WTC11 (cell line): ENCODE results near the gene ADAM29. TPM values are rescaled to one million over a fixed set of nuclear protein-coding genes. Genes with fewer than 3 reads are reported as not detected.

ENCODE experiments used
- ATAC-seq: fragments of 200-7000 bp; cut with Tn5 transposase; 2 replicates; pipeline ENCODE4 v1.10.0; 2021; ENCODE audit warnings: mild to moderate bottlenecking, moderate library complexity
- CTCF ChIA-PET: fragments of 300-600 bp; sonication (Branson Sonifier 250); formaldehyde crosslinking; loops from one replicate; lab custom pipeline; 2021; ENCODE audit warnings: antibody characterized with exemption; lab: Charles Lee
- POLR2A ChIA-PET: fragments of 350-600 bp; sonication (Branson Sonifier 250); formaldehyde crosslinking; loops from one replicate; lab custom pipeline; 2021; ENCODE audit warnings: antibody characterized with exemption; lab: Charles Lee
- DNase-seq: peaks from one replicate; pipeline ENCODE4 v3.0.0; 2021; ENCODE audit warnings: low spot score
- H3K27ac Mint-ChIP-seq: 2 replicates; pipeline ENCODE4 v1.8.0; 2021; ENCODE audit warnings: mixed read lengths
- H3K27me3 Mint-ChIP-seq: 2 replicates; pipeline ENCODE4 v1.8.0; 2021; ENCODE audit warnings: low read depth, mild to moderate bottlenecking, moderate library complexity, mixed read lengths
- H3K36me3 Mint-ChIP-seq: 2 replicates; pipeline ENCODE4 v1.8.0; 2021; ENCODE audit warnings: mixed read lengths
- H3K4me1 Mint-ChIP-seq: 2 replicates; pipeline ENCODE4 v1.8.0; 2022; ENCODE audit warnings: mixed read lengths
- H3K4me3 Mint-ChIP-seq: 2 replicates; pipeline ENCODE4 v1.8.0; 2021; ENCODE audit warnings: mild to moderate bottlenecking, moderate library complexity, mixed read lengths
- H3K9me3 Mint-ChIP-seq: 2 replicates; pipeline ENCODE4 v1.8.0; 2021; ENCODE audit warnings: mixed read lengths
- CBFB ChIP-seq: sonication (generic); formaldehyde crosslinking; IDR thresholded peaks from 2 replicates; pipeline ENCODE4 v1.8.1; 2022; ENCODE audit warnings: mild to moderate bottlenecking, low read depth, missing genetic modification reagents
- E2F1 ChIP-seq: sonication (generic); formaldehyde crosslinking; IDR thresholded peaks from 2 replicates; pipeline ENCODE4 v1.8.0; 2022; ENCODE audit warnings: mild to moderate bottlenecking, missing genetic modification reagents
- ELF4 ChIP-seq: sonication (generic); formaldehyde crosslinking; IDR thresholded peaks from 2 replicates; pipeline ENCODE4 v1.8.1; 2022; ENCODE audit warnings: low read depth, mild to moderate bottlenecking, moderate library complexity, missing genetic modification reagents
- EMX1 ChIP-seq: fragments of 250-450 bp; sonication (Bioruptor Pico); IDR thresholded peaks from 2 replicates; pipeline ENCODE4 v1.8.0; 2021; ENCODE audit warnings: mild to moderate bottlenecking
- IRF2 ChIP-seq: sonication (generic); formaldehyde crosslinking; IDR thresholded peaks from 2 replicates; pipeline ENCODE4 v1.8.0; 2022; ENCODE audit warnings: low read depth, missing genetic modification reagents, borderline replicate concordance
- MLX ChIP-seq: sonication (generic); formaldehyde crosslinking; IDR thresholded peaks from 2 replicates; pipeline ENCODE4 v1.8.1; 2023; ENCODE audit warnings: mild to moderate bottlenecking, missing genetic modification reagents, moderate library complexity
- MXD4 ChIP-seq: fragments of 250-450 bp; sonication (Bioruptor Pico); IDR thresholded peaks from 2 replicates; pipeline ENCODE4 v1.8.0; 2021; ENCODE audit warnings: mild to moderate bottlenecking, moderate library complexity, borderline replicate concordance
- MYBL2 ChIP-seq: sonication (generic); formaldehyde crosslinking; IDR thresholded peaks from 2 replicates; pipeline ENCODE4 v1.8.1; 2023; ENCODE audit warnings: mild to moderate bottlenecking, moderate library complexity, missing genetic modification reagents
- NR3C1 ChIP-seq: sonication (generic); formaldehyde crosslinking; conservative IDR thresholded peaks from 2 replicates; pipeline ENCODE4 v1.8.1; 2023; ENCODE audit warnings: low read depth, mild to moderate bottlenecking, missing genetic modification reagents
- PRDM15 ChIP-seq: sonication (generic); formaldehyde crosslinking; IDR thresholded peaks from 2 replicates; pipeline ENCODE4 v1.8.0; 2022; ENCODE audit warnings: missing genetic modification reagents
- SMAD3 ChIP-seq: sonication (generic); formaldehyde crosslinking; IDR thresholded peaks from 2 replicates; pipeline ENCODE4 v1.8.0; 2022; ENCODE audit warnings: missing genetic modification reagents, mild to moderate bottlenecking, borderline replicate concordance
- ZBTB21 ChIP-seq: sonication (generic); formaldehyde crosslinking; IDR thresholded peaks from 2 replicates; pipeline ENCODE4 v1.8.1; 2023; ENCODE audit warnings: mild to moderate bottlenecking, missing genetic modification reagents, borderline replicate concordance
- ZNF416 ChIP-seq: fragments of 250-450 bp; sonication (Bioruptor Pico); IDR thresholded peaks from 2 replicates; pipeline ENCODE4 v1.9.0; 2021; ENCODE audit warnings: mild to moderate bottlenecking, inconsistent platforms
- ZNF671 ChIP-seq: fragments of 250-450 bp; sonication (Bioruptor Pico); IDR thresholded peaks from 2 replicates; pipeline ENCODE4 v1.8.0; 2021; ENCODE audit warnings: mild to moderate bottlenecking
- total RNA-seq: library from RNA; stranded (reverse); gene quantifications from 3 replicates; pipeline ENCODE4 v1.2.3, GENCODE V29; 2021
- TF ChIP-seq, protein P1 (sequence below): sonication (generic); formaldehyde crosslinking; IDR thresholded peaks from 2 replicates; pipeline ENCODE4 v1.8.1; 2022; ENCODE audit warnings: low read depth, missing genetic modification reagents, borderline replicate concordance
- TF ChIP-seq, protein P2 (sequence below): fragments of 250-450 bp; sonication (Bioruptor Pico); IDR thresholded peaks from 2 replicates; pipeline ENCODE4 v1.9.0; 2021; ENCODE audit warnings: mild to moderate bottlenecking
- TF ChIP-seq, protein P3 (sequence below): sonication (generic); formaldehyde crosslinking; IDR thresholded peaks from 2 replicates; pipeline ENCODE4 v1.8.0; 2023; ENCODE audit warnings: missing genetic modification reagents, mild to moderate bottlenecking, borderline replicate concordance

Gene ADAM29
- total RNA-seq, 1 experiment from 2014 or later = not detected

- TF ChIP-seq PRDM15 (CRISPR knock-in tag) (no peak), ELF4 (CRISPR knock-in tag) (no peak), CBFB (CRISPR knock-in tag) (no peak), SMAD3 (no peak), NR3C1 (no peak), MXD4 (CRISPR knock-in tag) (no peak), MLX (no peak), IRF2 (CRISPR knock-in tag) (no peak)
- TF ChIP-seq, protein P1, sequence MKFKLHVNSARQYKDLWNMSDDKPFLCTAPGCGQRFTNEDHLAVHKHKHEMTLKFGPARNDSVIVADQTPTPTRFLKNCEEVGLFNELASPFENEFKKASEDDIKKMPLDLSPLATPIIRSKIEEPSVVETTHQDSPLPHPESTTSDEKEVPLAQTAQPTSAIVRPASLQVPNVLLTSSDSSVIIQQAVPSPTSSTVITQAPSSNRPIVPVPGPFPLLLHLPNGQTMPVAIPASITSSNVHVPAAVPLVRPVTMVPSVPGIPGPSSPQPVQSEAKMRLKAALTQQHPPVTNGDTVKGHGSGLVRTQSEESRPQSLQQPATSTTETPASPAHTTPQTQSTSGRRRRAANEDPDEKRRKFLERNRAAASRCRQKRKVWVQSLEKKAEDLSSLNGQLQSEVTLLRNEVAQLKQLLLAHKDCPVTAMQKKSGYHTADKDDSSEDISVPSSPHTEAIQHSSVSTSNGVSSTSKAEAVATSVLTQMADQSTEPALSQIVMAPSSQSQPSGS (CRISPR knock-in tag) = no peak
Measured at GRCh38 chr4:174910271-174910670, 7.9 kb upstream of the ADAM29 start (continued).

DNA sequence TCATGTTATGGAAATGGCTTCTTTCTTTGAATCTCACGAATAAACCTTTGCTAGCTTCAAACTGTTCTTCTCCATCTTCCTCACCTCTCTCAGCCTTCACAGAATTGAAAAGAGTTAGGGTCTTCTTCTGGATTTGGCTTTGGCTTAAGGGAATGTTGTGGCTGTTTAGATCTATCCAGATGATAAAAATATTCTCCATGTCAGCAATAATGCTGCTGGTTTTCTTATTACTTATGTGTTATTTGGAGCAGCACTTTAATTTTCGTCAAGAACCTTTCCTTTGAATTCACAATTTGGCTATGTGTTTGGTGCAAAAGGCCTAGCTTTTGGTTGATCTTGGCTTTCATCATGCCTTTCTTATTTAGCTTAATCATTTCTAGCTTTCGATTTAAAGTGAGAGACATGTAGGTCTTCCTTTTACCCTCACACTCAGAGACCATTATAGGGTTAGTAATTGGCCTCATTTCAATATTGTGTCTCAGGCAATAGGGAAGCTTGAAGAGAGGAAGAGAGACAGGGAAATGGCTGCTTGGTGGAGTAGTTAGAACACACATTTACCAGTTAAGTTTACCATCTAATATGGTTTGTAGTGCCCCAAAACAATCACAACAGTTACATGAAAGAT is 5.1 kb upstream of the ADAM29 start:
- DNase-seq (no peak), ATAC-seq (no peak)
- ChIA-PET CTCF (no interaction called here), POLR2A (no interaction called here)
- peaks cover 5% of the 10 kb centered on the region for H3K36me3 Mint-ChIP-seq
- H3K27me3 Mint-ChIP-seq = no peaks in the 10 kb centered on the region
- H3K4me3 Mint-ChIP-seq = no peak overlapping the region
- no peaks in the 10 kb centered on the region for H3K4me1 Mint-ChIP-seq
- no peak overlapping the region for H3K27ac Mint-ChIP-seq
- TF ChIP-seq ZNF671 = no peak
- TF ChIP-seq MYBL2 = no peak
- TF ChIP-seq SMAD3 = no peak
- TF ChIP-seq ZBTB21 (CRISPR knock-in tag) = no peak
- no peak for TF ChIP-seq E2F1 (CRISPR knock-in tag)
- TF ChIP-seq, protein P2, sequence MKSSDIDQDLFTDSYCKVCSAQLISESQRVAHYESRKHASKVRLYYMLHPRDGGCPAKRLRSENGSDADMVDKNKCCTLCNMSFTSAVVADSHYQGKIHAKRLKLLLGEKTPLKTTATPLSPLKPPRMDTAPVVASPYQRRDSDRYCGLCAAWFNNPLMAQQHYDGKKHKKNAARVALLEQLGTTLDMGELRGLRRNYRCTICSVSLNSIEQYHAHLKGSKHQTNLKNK = no peak
- TF ChIP-seq ZNF416 = no peak
- TF ChIP-seq EMX1 (CRISPR knock-in tag) = no peak
- TF ChIP-seq, protein P3, sequence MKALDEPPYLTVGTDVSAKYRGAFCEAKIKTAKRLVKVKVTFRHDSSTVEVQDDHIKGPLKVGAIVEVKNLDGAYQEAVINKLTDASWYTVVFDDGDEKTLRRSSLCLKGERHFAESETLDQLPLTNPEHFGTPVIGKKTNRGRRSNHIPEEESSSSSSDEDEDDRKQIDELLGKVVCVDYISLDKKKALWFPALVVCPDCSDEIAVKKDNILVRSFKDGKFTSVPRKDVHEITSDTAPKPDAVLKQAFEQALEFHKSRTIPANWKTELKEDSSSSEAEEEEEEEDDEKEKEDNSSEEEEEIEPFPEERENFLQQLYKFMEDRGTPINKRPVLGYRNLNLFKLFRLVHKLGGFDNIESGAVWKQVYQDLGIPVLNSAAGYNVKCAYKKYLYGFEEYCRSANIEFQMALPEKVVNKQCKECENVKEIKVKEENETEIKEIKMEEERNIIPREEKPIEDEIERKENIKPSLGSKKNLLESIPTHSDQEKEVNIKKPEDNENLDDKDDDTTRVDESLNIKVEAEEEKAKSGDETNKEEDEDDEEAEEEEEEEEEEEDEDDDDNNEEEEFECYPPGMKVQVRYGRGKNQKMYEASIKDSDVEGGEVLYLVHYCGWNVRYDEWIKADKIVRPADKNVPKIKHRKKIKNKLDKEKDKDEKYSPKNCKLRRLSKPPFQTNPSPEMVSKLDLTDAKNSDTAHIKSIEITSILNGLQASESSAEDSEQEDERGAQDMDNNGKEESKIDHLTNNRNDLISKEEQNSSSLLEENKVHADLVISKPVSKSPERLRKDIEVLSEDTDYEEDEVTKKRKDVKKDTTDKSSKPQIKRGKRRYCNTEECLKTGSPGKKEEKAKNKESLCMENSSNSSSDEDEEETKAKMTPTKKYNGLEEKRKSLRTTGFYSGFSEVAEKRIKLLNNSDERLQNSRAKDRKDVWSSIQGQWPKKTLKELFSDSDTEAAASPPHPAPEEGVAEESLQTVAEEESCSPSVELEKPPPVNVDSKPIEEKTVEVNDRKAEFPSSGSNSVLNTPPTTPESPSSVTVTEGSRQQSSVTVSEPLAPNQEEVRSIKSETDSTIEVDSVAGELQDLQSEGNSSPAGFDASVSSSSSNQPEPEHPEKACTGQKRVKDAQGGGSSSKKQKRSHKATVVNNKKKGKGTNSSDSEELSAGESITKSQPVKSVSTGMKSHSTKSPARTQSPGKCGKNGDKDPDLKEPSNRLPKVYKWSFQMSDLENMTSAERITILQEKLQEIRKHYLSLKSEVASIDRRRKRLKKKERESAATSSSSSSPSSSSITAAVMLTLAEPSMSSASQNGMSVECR (CRISPR knock-in tag) = no peak
- H3K9me3 Mint-ChIP-seq = peaks cover 15% of the 10 kb centered on the region
